B cell (primary cell): Measurements from ENCODE around the gene GLIS1. TPM values are rescaled to one million over a fixed set of nuclear protein-coding genes. Genes with fewer than 3 reads are reported as not detected.

ENCODE experiments used
- ATAC-seq: fragments of 200-7000 bp; cut with Tn5 transposase; one replicate; pipeline ENCODE4 v1.10.0; 2021; ENCODE audit warnings: low read depth, mild to moderate bottlenecking, moderate number of reproducible peaks, moderate library complexity
- CTCF ChIA-PET: fragments of 350-600 bp; sonication (Branson Sonifier 250); formaldehyde crosslinking; loops from one replicate; lab custom pipeline; 2021; ENCODE audit warnings: antibody characterized with exemption, inconsistent platforms; lab: Charles Lee
- POLR2A ChIA-PET: fragments of 350-600 bp; sonication (Branson Sonifier 250); formaldehyde crosslinking; loops from one replicate; lab custom pipeline; 2021; ENCODE audit warnings: antibody characterized with exemption; lab: Charles Lee
- DNase-seq: peaks from one replicate; pipeline ENCODE4 v3.0.0; 2013
- H2AFZ ChIP-seq: 2 replicates; pipeline ENCODE4 v1.6.1; 2012; ENCODE audit warnings: mild to moderate bottlenecking, low read depth, low read length; ENCODE audit not compliant: insufficient read depth, poor library complexity, severe bottlenecking
- H3K27ac ChIP-seq, 2 donors: 1 replicate in 1 of 2; 2 replicates in 1 of 2; pipeline ENCODE4 v1.5.1; 2012 to 2013; ENCODE audit warnings: low read length in 2 of 2, mild to moderate bottlenecking in 2 of 2, moderate library complexity in 1 of 2
- H3K27me3 ChIP-seq, 4 experiments: fragments of 200-600 bp in 1 of 4; sonication (generic) in 1 of 4; replicated peaks in 1 of 4; 1 replicate in 2 of 4; 2 replicates in 2 of 4; pipeline versions ENCODE4 v1.6.1 to v1.7.0; 2013 to 2016; ENCODE audit warnings: low read length in 3 of 4, mild to moderate bottlenecking in 2 of 4, mixed read lengths in 1 of 4, moderate library complexity in 1 of 4; ENCODE audit not compliant: insufficient read depth in 4 of 4, control insufficient read depth in 3 of 4; ENCODE audit errors: control extremely low read depth in 1 of 4
- H3K36me3 ChIP-seq, 2 experiments: replicated peaks in 1 of 2; 1 replicate in 1 of 2; 2 replicates in 1 of 2; pipeline versions ENCODE4 v1.6.1 to v1.7.1; 2013; ENCODE audit warnings: low read length in 1 of 2; ENCODE audit not compliant: insufficient read depth in 2 of 2, control insufficient read depth in 1 of 2; ENCODE audit errors: control extremely low read depth in 1 of 2, extremely low read depth in 1 of 2
- H3K4me1 ChIP-seq, 2 donors: fragments of 200-600 bp in 1 of 2; sonication (generic) in 1 of 2; 1 replicate in 1 of 2; 2 replicates in 1 of 2; pipeline versions ENCODE4 v1.5.1 to v1.6.1; 2013 to 2017; ENCODE audit warnings: low read length in 2 of 2; ENCODE audit not compliant: control insufficient read depth in 2 of 2, insufficient read depth in 2 of 2
- H3K4me2 ChIP-seq: replicated peaks from 2 replicates; pipeline ENCODE3; 2012; ENCODE audit warnings: mild to moderate bottlenecking, low read depth, low read length; ENCODE audit not compliant: poor library complexity, severe bottlenecking
- H3K4me3 ChIP-seq, 5 experiments: fragments of 200-600 bp in 1 of 5; sonication (generic) in 1 of 5; 1 replicate in 3 of 5; 2 replicates in 2 of 5; pipeline versions ENCODE4 v1.5.1 to v1.7.0; 2011 to 2016; ENCODE audit warnings: low read length in 4 of 5, mild to moderate bottlenecking in 4 of 5, low read depth in 2 of 5, control low read depth in 1 of 5, moderate library complexity in 1 of 5; ENCODE audit not compliant: insufficient read depth in 1 of 5; ENCODE audit errors: control extremely low read depth in 1 of 5, extremely low read depth in 1 of 5
- H3K79me2 ChIP-seq: fragments of 200-600 bp; sonication (generic); one replicate; pipeline ENCODE4 v1.6.0; 2016; ENCODE audit warnings: low read length; ENCODE audit not compliant: control insufficient read depth, insufficient read depth
- H3K9ac ChIP-seq: fragments of 200-600 bp; sonication (generic); 2 replicates; pipeline ENCODE4 v1.6.1; 2017; ENCODE audit warnings: mild to moderate bottlenecking, low read length, moderate library complexity
- H3K9me3 ChIP-seq, 3 donors: one replicate each; pipeline versions ENCODE4 v1.6.1 to v1.7.1; 2013; ENCODE audit warnings: low read length in 2 of 3; ENCODE audit not compliant: control insufficient read depth in 2 of 3, insufficient read depth in 1 of 3; ENCODE audit errors: control extremely low read depth in 1 of 3
- H4K20me1 ChIP-seq: 2 replicates; pipeline ENCODE4 v1.6.0; 2012; ENCODE audit warnings: mild to moderate bottlenecking, low read length; ENCODE audit not compliant: insufficient read depth, control insufficient read depth, poor library complexity, severe bottlenecking
- H3K27ac Mint-ChIP-seq: one replicate; pipeline ENCODE4 v1.8.0; 2021; ENCODE audit warnings: mixed read lengths
- H3K27me3 Mint-ChIP-seq: one replicate; pipeline ENCODE4 v1.8.0; 2021; ENCODE audit warnings: mixed read lengths
- H3K4me1 Mint-ChIP-seq: one replicate; pipeline ENCODE4 v1.8.0; 2021; ENCODE audit warnings: mixed read lengths
- H3K4me3 Mint-ChIP-seq: one replicate; pipeline ENCODE4 v1.8.0; 2021; ENCODE audit warnings: mixed read lengths
- H3K9me3 Mint-ChIP-seq: one replicate; pipeline ENCODE4 v1.8.0; 2022; ENCODE audit warnings: mixed read lengths; ENCODE audit not compliant: insufficient read depth
- CTCF ChIP-seq: fragments of 200-600 bp; IDR thresholded peaks from one replicate; pipeline ENCODE4 v1.8.0; 2022; ENCODE audit warnings: antibody characterized with exemption, mild to moderate bottlenecking
- EZH2 ChIP-seq: IDR thresholded peaks from 2 replicates; pipeline ENCODE4 v1.6.1; 2012; ENCODE audit warnings: borderline replicate concordance, low read depth, mild to moderate bottlenecking, moderate library complexity, low read length; ENCODE audit not compliant: insufficient read depth, poor library complexity, severe bottlenecking
- WGBS: methylation state at CpG from one replicate; pipeline ENCODE4 v1.1.5; 2013; ENCODE audit warnings: missing lambda C conversion rate; ENCODE audit not compliant: insufficient coverage; 5-methylcytosine and 5-hydroxymethylcytosine counted together
- intact Hi-C: fragments of 100-400 bp; cut with micrococcal nuclease; formaldehyde crosslinking; loops from one replicate; pipeline ENCODE4 v1.10.0; 2022
- polyA plus RNA-seq: library from polyadenylated mRNA; depleted of rRNA; stranded (reverse); fragments of >200 nt; gene quantifications from 2 replicates; pipeline ENCODE4 v1.2.3, GENCODE V29; 2012
- total RNA-seq, 2 donors: library from RNA; stranded (reverse); fragments of 120-200 nt in 1 of 2; gene quantifications; 1 replicate in 1 of 2; 2 replicates in 1 of 2; pipeline versions ENCODE4 v1.2.3 to v1.2.4, GENCODE V29; 2013 to 2022

The GLIS1 gene
- total and polyA plus RNA-seq, 2 donors (not counting 1 experiment from before 2014, with no cell fraction given), result not detected

GRCh38 chr1:53552981-53553733 lies 185.8 kb downstream of the GLIS1 start:
- ChIA-PET CTCF (no interaction called here), POLR2A (no interaction called here)
- no peaks in the 10 kb centered on the region for H3K27me3 ChIP-seq
- H3K27me3 Mint-ChIP-seq, result peaks cover 13% of the 10 kb centered on the region
- no peaks in the 10 kb centered on the region for H4K20me1 ChIP-seq
- H3K9me3 ChIP-seq, result no peaks in the 10 kb centered on the region
- H3K36me3 ChIP-seq, result no peaks in the 10 kb centered on the region
- H3K4me3 ChIP-seq, result no peak overlapping the region
- no peaks in the 10 kb centered on the region for H3K9me3 Mint-ChIP-seq
- TF ChIP-seq EZH2 (no peak), CTCF (no peak)
- H3K9ac ChIP-seq, result no peak overlapping the region
- H3K4me2 ChIP-seq, result no peak overlapping the region
- intact Hi-C loops, result no loop called here
- H3K4me1 Mint-ChIP-seq, result no peaks in the 10 kb centered on the region
- H3K79me2 ChIP-seq, result no peaks in the 10 kb centered on the region
- H3K4me3 Mint-ChIP-seq, result no peak overlapping the region
- H2AFZ ChIP-seq, result no peak overlapping the region
- H3K4me1 ChIP-seq, result no peaks in the 10 kb centered on the region
- no peak overlapping the region for H3K27ac ChIP-seq
- 80% methylated on average over 7 of the region's 10 CpGs for WGBS
- DNase-seq, result no peak
- ATAC-seq, result no peak
- H3K27ac Mint-ChIP-seq, result no peak overlapping the region

GRCh38 chr1:53552146-53552861 lies 186.7 kb downstream of the GLIS1 start:
- H3K27me3 ChIP-seq, result no peaks in the 10 kb centered on the region
- H3K79me2 ChIP-seq, result no peaks in the 10 kb centered on the region
- no peaks in the 10 kb centered on the region for H3K36me3 ChIP-seq
- POLR2A ChIA-PET, result no interaction called here
- no peak overlapping the region for H3K4me2 ChIP-seq
- H3K27ac ChIP-seq, result no peak overlapping the region
- DNase-seq (no peak), ATAC-seq (no peak)
- no peak overlapping the region for H3K27ac Mint-ChIP-seq
- no peaks in the 10 kb centered on the region for H3K9me3 ChIP-seq
- intact Hi-C loops, result no loop called here
- CTCF ChIA-PET, result no interaction called here
- H3K4me3 ChIP-seq, result no peak overlapping the region
- no peaks in the 10 kb centered on the region for H4K20me1 ChIP-seq
- no peaks in the 10 kb centered on the region for H3K4me1 Mint-ChIP-seq
- no peaks in the 10 kb centered on the region for H3K9me3 Mint-ChIP-seq
- no peak for TF ChIP-seq EZH2
- TF ChIP-seq CTCF, result no peak
- H3K27me3 Mint-ChIP-seq, result peaks cover 13% of the 10 kb centered on the region
- H3K9ac ChIP-seq, result no peak overlapping the region
- H2AFZ ChIP-seq, result no peak overlapping the region
- no peak overlapping the region for H3K4me3 Mint-ChIP-seq
- no peaks in the 10 kb centered on the region for H3K4me1 ChIP-seq
- WGBS, result 71% methylated on average over 4 of the region's 10 CpGs
